SK-N-SH treated with all-trans-retinoic acid at 6 μM for 48 hours (cell line): Measurements from ENCODE around the gene UGGT2.

Experiments used
- BACH2 ChIP-seq: fragments of 250-450 bp; sonication (Bioruptor Pico); IDR thresholded peaks from 2 replicates; pipeline ENCODE4 v1.9.0; 2021; ENCODE audit warnings: mild to moderate bottlenecking, borderline replicate concordance
- CSDC2 ChIP-seq: fragments of 250-450 bp; sonication (Bioruptor Pico); IDR thresholded peaks from 2 replicates; pipeline ENCODE4 v1.5.0; 2020; ENCODE audit warnings: mild to moderate bottlenecking, moderate library complexity
- ESRRG ChIP-seq: fragments of 250-450 bp; sonication (Bioruptor Pico); IDR thresholded peaks from 2 replicates; pipeline ENCODE4 v1.6.1; 2021; ENCODE audit warnings: mild to moderate bottlenecking
- GLIS3 ChIP-seq: fragments of 250-450 bp; sonication (Bioruptor Pico); IDR thresholded peaks from 2 replicates; pipeline ENCODE4 v1.5.0; 2020; ENCODE audit warnings: mild to moderate bottlenecking, moderate library complexity
- OSR1 ChIP-seq: fragments of 250-450 bp; sonication (Bioruptor Pico); IDR thresholded peaks from 2 replicates; pipeline ENCODE4 v1.8.0; 2022; ENCODE audit warnings: moderate library complexity, mild to moderate bottlenecking, inconsistent platforms
- PATZ1 ChIP-seq: fragments of 250-450 bp; sonication (Bioruptor Pico); IDR thresholded peaks from 2 replicates; pipeline ENCODE4 v1.8.0; 2020; ENCODE audit warnings: mild to moderate bottlenecking, moderate library complexity, borderline replicate concordance
- PPARA ChIP-seq: fragments of 250-450 bp; sonication (Bioruptor Pico); IDR thresholded peaks from 2 replicates; pipeline ENCODE4 v1.5.0; 2020; ENCODE audit warnings: mild to moderate bottlenecking, borderline replicate concordance
- ZFP3 ChIP-seq: fragments of 250-450 bp; sonication (Bioruptor Pico); IDR thresholded peaks from 2 replicates; pipeline ENCODE4 v1.5.0; 2020; ENCODE audit warnings: mild to moderate bottlenecking, moderate library complexity
- ZNF565 ChIP-seq: fragments of 450-650 bp; formaldehyde crosslinking; conservative IDR thresholded peaks from 2 replicates; pipeline ENCODE4 v1.5.0; 2020; ENCODE audit warnings: low read depth, mild to moderate bottlenecking, moderate library complexity
- TF ChIP-seq, protein P1 (sequence below): fragments of 250-450 bp; sonication (Bioruptor Pico); IDR thresholded peaks from 2 replicates; pipeline ENCODE4 v1.8.0; 2021; ENCODE audit warnings: low read depth, mild to moderate bottlenecking, moderate library complexity, borderline replicate concordance
- TF ChIP-seq, protein P2 (sequence below): fragments of 250-450 bp; sonication (Bioruptor Pico); IDR thresholded peaks from 2 replicates; pipeline ENCODE4 v1.5.1; 2020; ENCODE audit warnings: low read depth, mild to moderate bottlenecking, moderate library complexity
- TF ChIP-seq, protein P3 (sequence below): fragments of 250-450 bp; sonication (Bioruptor Pico); IDR thresholded peaks from 2 replicates; pipeline ENCODE4 v1.5.1; 2021; ENCODE audit warnings: mild to moderate bottlenecking, moderate library complexity

GRCh38 chr13:95931300-95932025 is 121.7 kb downstream of the UGGT2 start:
- no peak for TF ChIP-seq PPARA
- TF ChIP-seq, protein P1, sequence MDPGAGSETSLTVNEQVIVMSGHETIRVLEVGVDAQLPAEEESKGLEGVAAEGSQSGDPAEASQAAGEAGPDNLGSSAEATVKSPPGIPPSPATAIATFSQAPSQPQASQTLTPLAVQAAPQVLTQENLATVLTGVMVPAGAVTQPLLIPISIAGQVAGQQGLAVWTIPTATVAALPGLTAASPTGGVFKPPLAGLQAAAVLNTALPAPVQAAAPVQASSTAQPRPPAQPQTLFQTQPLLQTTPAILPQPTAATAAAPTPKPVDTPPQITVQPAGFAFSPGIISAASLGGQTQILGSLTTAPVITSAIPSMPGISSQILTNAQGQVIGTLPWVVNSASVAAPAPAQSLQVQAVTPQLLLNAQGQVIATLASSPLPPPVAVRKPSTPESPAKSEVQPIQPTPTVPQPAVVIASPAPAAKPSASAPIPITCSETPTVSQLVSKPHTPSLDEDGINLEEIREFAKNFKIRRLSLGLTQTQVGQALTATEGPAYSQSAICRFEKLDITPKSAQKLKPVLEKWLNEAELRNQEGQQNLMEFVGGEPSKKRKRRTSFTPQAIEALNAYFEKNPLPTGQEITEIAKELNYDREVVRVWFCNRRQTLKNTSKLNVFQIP (CRISPR knock-in tag) = no peak
- TF ChIP-seq, protein P2, sequence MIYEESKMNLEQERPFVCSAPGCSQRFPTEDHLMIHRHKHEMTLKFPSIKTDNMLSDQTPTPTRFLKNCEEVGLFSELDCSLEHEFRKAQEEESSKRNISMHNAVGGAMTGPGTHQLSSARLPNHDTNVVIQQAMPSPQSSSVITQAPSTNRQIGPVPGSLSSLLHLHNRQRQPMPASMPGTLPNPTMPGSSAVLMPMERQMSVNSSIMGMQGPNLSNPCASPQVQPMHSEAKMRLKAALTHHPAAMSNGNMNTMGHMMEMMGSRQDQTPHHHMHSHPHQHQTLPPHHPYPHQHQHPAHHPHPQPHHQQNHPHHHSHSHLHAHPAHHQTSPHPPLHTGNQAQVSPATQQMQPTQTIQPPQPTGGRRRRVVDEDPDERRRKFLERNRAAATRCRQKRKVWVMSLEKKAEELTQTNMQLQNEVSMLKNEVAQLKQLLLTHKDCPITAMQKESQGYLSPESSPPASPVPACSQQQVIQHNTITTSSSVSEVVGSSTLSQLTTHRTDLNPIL (CRISPR knock-in tag) = no peak
- no peak for TF ChIP-seq ZFP3 (CRISPR knock-in tag)
- TF ChIP-seq, protein P3, sequence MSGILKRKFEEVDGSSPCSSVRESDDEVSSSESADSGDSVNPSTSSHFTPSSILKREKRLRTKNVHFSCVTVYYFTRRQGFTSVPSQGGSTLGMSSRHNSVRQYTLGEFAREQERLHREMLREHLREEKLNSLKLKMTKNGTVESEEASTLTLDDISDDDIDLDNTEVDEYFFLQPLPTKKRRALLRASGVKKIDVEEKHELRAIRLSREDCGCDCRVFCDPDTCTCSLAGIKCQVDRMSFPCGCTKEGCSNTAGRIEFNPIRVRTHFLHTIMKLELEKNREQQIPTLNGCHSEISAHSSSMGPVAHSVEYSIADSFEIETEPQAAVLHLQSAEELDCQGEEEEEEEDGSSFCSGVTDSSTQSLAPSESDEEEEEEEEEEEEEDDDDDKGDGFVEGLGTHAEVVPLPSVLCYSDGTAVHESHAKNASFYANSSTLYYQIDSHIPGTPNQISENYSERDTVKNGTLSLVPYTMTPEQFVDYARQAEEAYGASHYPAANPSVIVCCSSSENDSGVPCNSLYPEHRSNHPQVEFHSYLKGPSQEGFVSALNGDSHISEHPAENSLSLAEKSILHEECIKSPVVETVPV (CRISPR knock-in tag) = no peak
- TF ChIP-seq OSR1 (CRISPR knock-in tag) = no peak
- TF ChIP-seq ESRRG (CRISPR knock-in tag) = no peak
- no peak for TF ChIP-seq GLIS3 (CRISPR knock-in tag)
- TF ChIP-seq PATZ1 (CRISPR knock-in tag) = no peak
- TF ChIP-seq CSDC2 = no peak
- TF ChIP-seq ZNF565 (CRISPR knock-in tag) = no peak
- no peak for TF ChIP-seq BACH2 (CRISPR knock-in tag)
